ENCODE results near the gene GPR149. TPM values are rescaled to one million over a fixed set of nuclear protein-coding genes. Genes with fewer than 3 reads are reported as not detected.

Gene GPR149
- total and polyA plus RNA-seq, 4 donors, result not detected

DNA sequence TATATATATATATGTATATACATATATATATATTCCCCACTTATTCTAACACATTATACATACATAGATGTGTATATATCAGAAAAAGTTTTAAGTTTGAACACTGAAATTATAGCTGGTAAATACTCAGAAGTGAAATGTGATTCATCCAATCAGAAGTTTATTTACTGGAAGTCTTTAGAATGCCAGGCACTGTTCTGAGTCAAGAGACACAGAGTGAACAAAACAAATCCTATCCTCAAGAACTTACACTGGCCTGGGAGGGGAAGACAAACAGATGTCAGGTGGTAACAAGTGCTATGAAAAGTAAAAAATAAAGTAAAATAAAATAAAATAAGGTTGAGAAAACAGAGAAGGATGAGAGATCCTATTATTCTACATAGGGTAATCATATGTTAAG lies 119.2 kb downstream of the GPR149 start:
- H3K9ac ChIP-seq (ENCODE audit: insufficient read depth in 1 of 2, low read length in 2 of 2), result no peak overlapping the region
- no peak for DNase-seq
- peaks cover 4 to 36% (median 21%) of the 10 kb centered on the region in 4 donors for H3K36me3 ChIP-seq (ENCODE audit: control insufficient read depth in 4 of 4, insufficient read depth in 4 of 4, low read length in 4 of 4)
- no peak for ATAC-seq (ENCODE audit: insufficient read depth, low FRiP score)
- H3K27me3 ChIP-seq (ENCODE audit: control insufficient read depth in 3 of 3, insufficient read depth in 3 of 3, low read length in 2 of 3), result no peaks in the 10 kb centered on the region
- no peak overlapping the region for H3K27ac ChIP-seq (ENCODE audit: low read depth in 1 of 2, low read length in 1 of 2)
- no peaks in the 10 kb centered on the region for H3K4me1 ChIP-seq (ENCODE audit: control insufficient read depth in 5 of 5, insufficient read depth in 5 of 5, low read length in 5 of 5)
- no peaks in the 10 kb centered on the region for H3K9me3 ChIP-seq (ENCODE audit: control insufficient read depth in 4 of 4, insufficient read depth in 3 of 4, low read length in 3 of 4)
- H3K4me3 ChIP-seq, result no peak overlapping the region
- TF ChIP-seq, protein P1, sequence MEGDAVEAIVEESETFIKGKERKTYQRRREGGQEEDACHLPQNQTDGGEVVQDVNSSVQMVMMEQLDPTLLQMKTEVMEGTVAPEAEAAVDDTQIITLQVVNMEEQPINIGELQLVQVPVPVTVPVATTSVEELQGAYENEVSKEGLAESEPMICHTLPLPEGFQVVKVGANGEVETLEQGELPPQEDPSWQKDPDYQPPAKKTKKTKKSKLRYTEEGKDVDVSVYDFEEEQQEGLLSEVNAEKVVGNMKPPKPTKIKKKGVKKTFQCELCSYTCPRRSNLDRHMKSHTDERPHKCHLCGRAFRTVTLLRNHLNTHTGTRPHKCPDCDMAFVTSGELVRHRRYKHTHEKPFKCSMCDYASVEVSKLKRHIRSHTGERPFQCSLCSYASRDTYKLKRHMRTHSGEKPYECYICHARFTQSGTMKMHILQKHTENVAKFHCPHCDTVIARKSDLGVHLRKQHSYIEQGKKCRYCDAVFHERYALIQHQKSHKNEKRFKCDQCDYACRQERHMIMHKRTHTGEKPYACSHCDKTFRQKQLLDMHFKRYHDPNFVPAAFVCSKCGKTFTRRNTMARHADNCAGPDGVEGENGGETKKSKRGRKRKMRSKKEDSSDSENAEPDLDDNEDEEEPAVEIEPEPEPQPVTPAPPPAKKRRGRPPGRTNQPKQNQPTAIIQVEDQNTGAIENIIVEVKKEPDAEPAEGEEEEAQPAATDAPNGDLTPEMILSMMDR (IDR thresholded peaks at IDR 0.05; ENCODE audit: control extremely low read depth, extremely low read depth), result no peak

DNA sequence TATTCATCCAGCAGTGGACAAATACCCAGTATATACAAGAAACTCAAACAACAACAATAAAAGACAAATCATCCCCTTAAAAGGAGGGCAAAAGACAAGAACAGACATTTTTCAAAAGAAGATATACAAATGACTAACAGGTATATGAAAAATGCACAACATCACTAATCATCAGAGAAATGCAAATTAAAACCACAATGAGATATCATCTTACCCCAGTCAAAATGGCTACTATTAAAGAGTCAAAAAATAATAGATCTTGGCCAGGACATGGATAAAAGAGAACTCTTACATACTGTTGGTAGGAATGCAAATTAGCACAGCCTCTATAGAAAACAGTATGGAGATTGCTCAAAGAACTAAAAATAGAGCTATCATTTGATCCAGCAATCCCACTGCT lies 122.6 kb downstream of the GPR149 start:
- Histone ChIP-seq H3K4me1 (ENCODE audit: control insufficient read depth in 5 of 5, insufficient read depth in 5 of 5, low read length in 5 of 5) (no peaks in the 10 kb centered on the region), H3K9ac (ENCODE audit: insufficient read depth in 1 of 2, low read length in 2 of 2) (no peak overlapping the region), H3K27me3 (ENCODE audit: control insufficient read depth in 3 of 3, insufficient read depth in 3 of 3, low read length in 2 of 3) (no peaks in the 10 kb centered on the region), H3K27ac (ENCODE audit: low read depth in 1 of 2, low read length in 1 of 2) (no peak overlapping the region), H3K4me3 (no peak overlapping the region), H3K36me3 (ENCODE audit: control insufficient read depth in 4 of 4, insufficient read depth in 4 of 4, low read length in 4 of 4) (peaks cover 8 to 41% (median 25%) of the 10 kb centered on the region in 4 donors), H3K9me3 (ENCODE audit: control insufficient read depth in 4 of 4, insufficient read depth in 3 of 4, low read length in 3 of 4) (no peaks in the 10 kb centered on the region)
- DNase-seq (no peak), ATAC-seq (ENCODE audit: insufficient read depth, low FRiP score) (no peak)
- TF ChIP-seq, protein P1 (IDR thresholded peaks at IDR 0.05; ENCODE audit: control extremely low read depth, extremely low read depth), result no peak

DNA sequence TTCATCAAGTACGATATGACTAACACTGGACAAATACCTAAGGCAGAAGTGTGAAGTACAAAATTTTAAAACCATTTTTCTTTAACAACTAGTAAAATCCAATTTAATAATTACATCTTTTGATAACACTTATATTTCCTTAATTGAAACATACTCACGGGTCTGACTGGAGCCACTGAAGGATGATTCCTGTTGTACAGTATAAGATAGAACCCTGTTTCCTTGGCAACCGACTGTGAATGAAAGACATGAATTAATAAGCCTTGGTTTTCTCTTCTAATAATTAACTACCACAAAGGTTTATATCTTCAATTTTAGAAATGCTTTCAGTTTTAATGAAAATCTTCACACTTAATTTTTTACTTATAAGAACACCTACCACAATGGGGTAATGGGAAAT lies 125.1 kb downstream of the GPR149 start:
- ATAC-seq (ENCODE audit: insufficient read depth, low FRiP score) (no peak), DNase-seq (no peak)
- WGBS, 2 donors, result 94 to 97% methylated on average over 3 of the region's 3 CpGs
- no peak overlapping the region for H3K27ac ChIP-seq (ENCODE audit: low read depth in 1 of 2, low read length in 1 of 2)
- peaks cover 15 to 51% (median 41%) of the 10 kb centered on the region in 4 donors for H3K36me3 ChIP-seq (ENCODE audit: control insufficient read depth in 4 of 4, insufficient read depth in 4 of 4, low read length in 4 of 4)
- H3K9ac ChIP-seq (ENCODE audit: insufficient read depth in 1 of 2, low read length in 2 of 2), result no peak overlapping the region
- H3K27me3 ChIP-seq (ENCODE audit: control insufficient read depth in 3 of 3, insufficient read depth in 3 of 3, low read length in 2 of 3), result no peaks in the 10 kb centered on the region
- H3K9me3 ChIP-seq (ENCODE audit: control insufficient read depth in 4 of 4, insufficient read depth in 3 of 4, low read length in 3 of 4), result no peaks in the 10 kb centered on the region
- TF ChIP-seq, protein P1 (IDR thresholded peaks at IDR 0.05; ENCODE audit: control extremely low read depth, extremely low read depth), result no peak
- H3K4me3 ChIP-seq, result no peak overlapping the region
- no peaks in the 10 kb centered on the region for H3K4me1 ChIP-seq (ENCODE audit: control insufficient read depth in 5 of 5, insufficient read depth in 5 of 5, low read length in 5 of 5)

DNA sequence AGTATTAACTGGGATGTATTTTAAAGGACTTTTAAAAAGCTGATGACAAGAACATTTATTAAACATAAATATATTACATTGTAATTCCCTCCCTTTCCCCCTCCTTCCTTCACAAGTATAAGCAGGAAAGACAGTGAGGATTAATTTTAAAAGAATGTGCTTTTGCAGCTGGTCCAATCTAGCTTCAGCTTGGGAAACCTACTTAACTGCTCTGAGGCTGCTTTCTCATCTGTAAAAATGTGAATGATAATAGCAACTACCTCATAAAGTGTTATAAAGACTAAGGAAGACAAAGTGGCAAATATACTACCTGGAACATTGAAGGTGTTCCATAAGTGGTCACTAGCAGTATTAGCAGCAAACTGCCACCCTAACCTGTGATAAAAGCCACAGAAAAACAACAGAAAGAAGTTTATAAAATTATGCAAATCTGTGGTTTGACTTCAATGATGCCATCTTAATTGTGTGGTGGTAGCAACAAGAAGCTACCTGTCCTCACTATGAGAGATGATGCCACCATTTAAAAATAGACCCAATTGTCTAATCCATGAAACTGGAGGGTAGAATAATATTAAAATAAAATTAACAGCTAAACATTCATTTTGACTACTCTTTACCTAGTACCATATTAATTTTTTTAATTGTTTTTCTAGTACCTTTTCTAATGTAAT lies 125.7 kb downstream of the GPR149 start:
- TF ChIP-seq, protein P1 (IDR thresholded peaks at IDR 0.05; ENCODE audit: control extremely low read depth, extremely low read depth), result no peak
- no peak for ATAC-seq (ENCODE audit: insufficient read depth, low FRiP score)
- no peaks in the 10 kb centered on the region for H3K9me3 ChIP-seq (ENCODE audit: control insufficient read depth in 4 of 4, insufficient read depth in 3 of 4, low read length in 3 of 4)
- no peaks in the 10 kb centered on the region for H3K27me3 ChIP-seq (ENCODE audit: control insufficient read depth in 3 of 3, insufficient read depth in 3 of 3, low read length in 2 of 3)
- H3K9ac ChIP-seq (ENCODE audit: insufficient read depth in 1 of 2, low read length in 2 of 2), result no peak overlapping the region
- no peak overlapping the region for H3K4me3 ChIP-seq
- H3K27ac ChIP-seq (ENCODE audit: low read depth in 1 of 2, low read length in 1 of 2), result no peak overlapping the region
- H3K36me3 ChIP-seq (ENCODE audit: control insufficient read depth in 4 of 4, insufficient read depth in 4 of 4, low read length in 4 of 4), result peaks cover 16 to 51% (median 43%) of the 10 kb centered on the region in 4 donors
- no peaks in the 10 kb centered on the region for H3K4me1 ChIP-seq (ENCODE audit: control insufficient read depth in 5 of 5, insufficient read depth in 5 of 5, low read length in 5 of 5)
- no peak for DNase-seq

Measured in lung (tissue), 12 donors.